GM21447 (cell line): ENCODE results near the gene MVB12B.

ENCODE experiments used
- ATAC-seq: cut with Tn5 transposase; IDR thresholded peaks from one replicate; pipeline ENCODE4 v1.9.1; 2021; ENCODE audit not compliant: unreplicated experiment

Gene MVB12B

GRCh38 chr9:126448865-126449577 is 122.4 kb downstream of the MVB12B start:
- no peak for ATAC-seq

- no peak for ATAC-seq
Observed at GRCh38 chr9:126449725-126450667, 123.4 kb downstream of the MVB12B start.

GRCh38 chr9:126450668-126451205 is 124.1 kb downstream of the MVB12B start:
- ATAC-seq: no peak

GRCh38 chr9:126451316-126451885 is 124.8 kb downstream of the MVB12B start:
- no peak for ATAC-seq

GRCh38 chr9:126452106-126452505 is 125.5 kb downstream of the MVB12B start:
- ATAC-seq: no peak

DNA sequence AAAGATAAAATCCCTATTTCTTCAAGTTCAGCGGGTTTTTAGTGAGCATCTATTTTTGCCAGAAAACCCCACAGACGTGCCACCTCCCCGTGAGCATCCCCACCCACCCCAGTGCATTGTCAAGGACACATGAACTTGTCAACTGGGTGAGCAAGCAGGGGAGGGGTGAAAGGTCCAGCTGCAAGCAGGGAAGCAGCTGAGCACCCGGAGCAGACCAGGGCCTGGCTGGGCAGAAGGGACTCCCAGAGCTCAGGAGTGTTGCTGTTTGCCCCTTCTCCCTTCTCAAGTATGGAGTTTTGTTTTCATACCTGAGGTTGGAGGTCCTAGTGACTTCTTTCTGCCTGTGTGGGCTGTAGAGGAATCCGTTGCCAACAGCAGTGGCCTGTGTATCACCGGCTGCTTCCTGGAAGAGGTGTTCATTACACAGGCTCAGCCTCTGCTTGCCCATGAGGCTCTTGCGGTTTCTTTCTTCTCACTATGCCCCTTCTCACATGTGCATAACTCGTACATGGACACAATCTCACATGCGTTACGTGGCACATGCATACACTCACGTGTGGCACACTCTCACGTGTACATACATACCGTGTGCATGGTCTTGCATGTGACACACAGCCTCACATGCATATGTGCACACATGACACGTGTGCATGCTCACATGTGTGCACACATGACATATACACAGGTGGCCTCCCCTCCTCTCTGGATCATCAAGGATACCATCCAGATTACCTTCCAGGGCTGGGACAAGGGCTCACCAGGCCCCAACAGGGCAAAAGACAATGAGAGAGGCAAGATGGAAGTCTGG is 126.7 kb downstream of the MVB12B start:
- ATAC-seq: no peak

DNA sequence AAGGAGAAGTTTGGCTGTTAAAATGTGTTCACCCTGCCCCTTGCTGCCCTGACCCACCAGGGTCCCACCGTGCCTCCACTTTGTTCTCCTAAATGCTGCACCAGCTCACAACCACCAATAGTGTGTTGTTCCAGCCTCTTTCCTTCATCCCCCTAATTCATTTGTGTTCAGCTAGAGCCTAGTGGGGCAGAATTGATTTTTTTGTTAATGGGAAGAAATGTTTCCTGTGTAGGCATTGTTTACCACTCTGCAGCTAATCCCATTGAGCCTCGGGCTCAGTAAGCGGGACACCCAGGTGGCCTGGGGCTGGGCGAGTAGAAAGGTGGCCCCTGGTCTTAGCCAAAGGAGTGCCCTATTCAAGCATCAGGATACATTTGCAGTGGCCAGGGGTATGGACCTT is 127.6 kb downstream of the MVB12B start:
- no peak for ATAC-seq

GRCh38 chr9:126454795-126455194 is 128.2 kb downstream of the MVB12B start:
- ATAC-seq: no peak

- no peak for ATAC-seq
Observed at GRCh38 chr9:126456441-126457174, 130.0 kb downstream of the MVB12B start.

GRCh38 chr9:126457175-126457547 is 130.5 kb downstream of the MVB12B start:
- ATAC-seq: no peak

GRCh38 chr9:126457890-126458289 is 131.3 kb downstream of the MVB12B start:
- no peak for ATAC-seq

GRCh38 chr9:126459126-126459525 is 132.5 kb downstream of the MVB12B start:
- no peak for ATAC-seq

GRCh38 chr9:126459546-126459945 is 132.9 kb downstream of the MVB12B start:
- ATAC-seq: no peak

- ATAC-seq: no peak
Observed at GRCh38 chr9:126459965-126460843, 133.6 kb downstream of the MVB12B start.

DNA sequence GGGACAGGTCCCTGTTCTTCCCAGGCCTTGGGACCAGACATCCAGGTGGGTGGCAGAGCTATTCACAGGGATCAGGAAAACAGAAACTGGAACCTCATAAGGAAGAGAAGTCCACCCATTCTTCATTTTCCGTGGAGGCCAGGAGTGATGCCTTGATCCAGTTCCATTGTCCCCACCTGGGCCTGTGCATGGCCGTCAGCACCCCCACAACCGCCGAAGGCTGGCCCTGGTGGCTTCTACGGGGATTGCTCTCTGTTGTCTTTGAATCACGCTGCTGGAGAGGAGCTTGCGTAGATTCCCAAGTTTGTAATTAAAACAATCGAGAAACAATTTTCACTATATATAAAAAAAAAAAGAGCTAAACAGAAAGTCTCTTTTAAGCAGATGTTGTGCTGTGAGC is 134.4 kb downstream of the MVB12B start:
- no peak for ATAC-seq

- no peak for ATAC-seq
Observed at GRCh38 chr9:126461608-126462007, 135.0 kb downstream of the MVB12B start.

- ATAC-seq: no peak
Observed at GRCh38 chr9:126462617-126463016, 136.0 kb downstream of the MVB12B start.

- no peak for ATAC-seq
Observed at GRCh38 chr9:126463426-126463825, 136.8 kb downstream of the MVB12B start.
